ENCODE measurements around the gene AUTS2. TPM values are rescaled to one million over a fixed set of nuclear protein-coding genes. Genes with fewer than 3 reads are reported as not detected.

Gene AUTS2
- total RNA-seq, 1 experiment from 2014 or later = 256 TPM

GRCh38 chr7:70479153-70480021 is 881.1 kb downstream of the AUTS2 start:
- no peak overlapping the region for H3K23ac ChIP-seq (ENCODE audit: insufficient read length, low read depth, low read length)
- no peak overlapping the region for H3K18ac ChIP-seq (ENCODE audit: insufficient read length, low read depth, low read length)
- no peak overlapping the region for H2BK15ac ChIP-seq (ENCODE audit: low read depth, low read length)
- no peaks in the 10 kb centered on the region for H4K20me1 ChIP-seq (ENCODE audit: control insufficient read depth, insufficient read depth, insufficient read length)
- no peak overlapping the region for H3K9ac ChIP-seq (ENCODE audit: extremely low read depth, insufficient read length, low read length)
- no peak overlapping the region for H2BK12ac ChIP-seq (ENCODE audit: insufficient read length, low read depth, low read length)
- H3K27ac ChIP-seq (ENCODE audit: insufficient read length, low read depth, low read length) = no peak overlapping the region
- no peak overlapping the region for H3K4ac ChIP-seq (ENCODE audit: low read depth, low read length)
- no peaks in the 10 kb centered on the region for H3K36me3 Mint-ChIP-seq (ENCODE audit: insufficient read depth in 1 of 3, low read depth in 3 of 3)
- H3K27me3 ChIP-seq (ENCODE audit: insufficient read depth, low read length) = no peaks in the 10 kb centered on the region
- H3K4me1 Mint-ChIP-seq = peaks cover 5 to 7% of the 10 kb centered on the region in 2 experiments
- DNase-seq = no peak
- no peaks in the 10 kb centered on the region for H3K79me2 ChIP-seq (ENCODE audit: insufficient read depth, low read length)
- H4K5ac ChIP-seq (ENCODE audit: insufficient read length, low read depth, low read length) = no peak overlapping the region
- H3K27me3 Mint-ChIP-seq (ENCODE audit: low read depth) = no peaks in the 10 kb centered on the region
- H3K9me3 Mint-ChIP-seq = no peaks in the 10 kb centered on the region; a peak in 2 of 5 replicates
- no peaks in the 10 kb centered on the region for H3K4me1 ChIP-seq (ENCODE audit: insufficient read depth, low read length)
- no peak overlapping the region for H3K14ac ChIP-seq (ENCODE audit: insufficient read depth, low read length)
- H2BK20ac ChIP-seq (ENCODE audit: low read depth, low read length, poor library complexity, severe bottlenecking) = no peak overlapping the region
- H3K79me1 ChIP-seq (ENCODE audit: insufficient read depth, low read depth, low read length, poor library complexity, severe bottlenecking) = no peaks in the 10 kb centered on the region
- no peak overlapping the region for H4K8ac ChIP-seq (replicated peaks; ENCODE audit: insufficient read length, low read depth, low read length)
- H3K56ac ChIP-seq (ENCODE audit: insufficient read length, low read depth, low read length) = no peak overlapping the region
- no peak overlapping the region for H3K27ac Mint-ChIP-seq
- no peak overlapping the region for H3T11ph ChIP-seq (ENCODE audit: low read length)
- H2AK5ac ChIP-seq (ENCODE audit: insufficient read length, low read length) = no peak overlapping the region
- H3K23me2 ChIP-seq (ENCODE audit: insufficient read length, low read depth, low read length, poor library complexity, severe bottlenecking) = no peaks in the 10 kb centered on the region
- no peak overlapping the region for H4K91ac ChIP-seq (ENCODE audit: insufficient read length, low read depth, low read length)
- no peaks in the 10 kb centered on the region for H3K9me3 ChIP-seq (ENCODE audit: control insufficient read depth, low read depth, low read length)
- H3K4me3 Mint-ChIP-seq = no peak overlapping the region
- no peak overlapping the region for H2BK5ac ChIP-seq (ENCODE audit: insufficient read length, low read length)
- H3K4me2 ChIP-seq (ENCODE audit: insufficient read depth, insufficient read length, low read length) = no peak overlapping the region
- no peak for TF ChIP-seq CTCF (conservative IDR thresholded peaks at IDR 0.05)
- no peak overlapping the region for H2BK120ac ChIP-seq (ENCODE audit: low read depth, low read length, poor library complexity, severe bottlenecking)
- no peak overlapping the region for H2AFZ ChIP-seq (ENCODE audit: low read length)
- no CpG with 5 or more reads among the region's 15 CpGs for WGBS (ENCODE audit: extremely low coverage, insufficient read length, low lambda C conversion rate)

Measured in H9 (cell line).